Ascending aorta (tissue), 2 donors: ENCODE data around the gene PHLPP1. TPM values are rescaled to one million over a fixed set of nuclear protein-coding genes. Genes with fewer than 3 reads are reported as not detected.
"Not testable (repeated sequence)": the region's sequence is repeated elsewhere in the genome, so short reads cannot be mapped to it uniquely, and the experiment has no call there.

Source experiments
- DNase-seq, 2 donors: peaks; one replicate each; pipeline ENCODE4 v3.0.0-alpha.2; 2019; ENCODE audit warnings: low spot score in 2 of 2
- H3K27ac ChIP-seq, 2 donors: fragments of 200-600 bp; sonication (generic); one replicate each; pipeline ENCODE4 v1.5.1; 2016 to 2017; ENCODE audit warnings: mild to moderate bottlenecking in 1 of 2
- H3K27me3 ChIP-seq: fragments of 200-600 bp; sonication (generic); one replicate; pipeline ENCODE4 v1.5.1; 2017
- H3K36me3 ChIP-seq, 2 donors: fragments of 200-600 bp; sonication (generic); one replicate each; pipeline ENCODE4 v1.5.1; 2016
- H3K4me1 ChIP-seq, 2 donors: fragments of 200-600 bp; sonication (generic); one replicate each; pipeline ENCODE4 v1.5.1; 2016 to 2017; ENCODE audit warnings: mild to moderate bottlenecking in 1 of 2
- H3K4me3 ChIP-seq, 2 donors: fragments of 200-600 bp; sonication (generic); one replicate each; pipeline ENCODE4 v1.5.1; 2016 to 2017; ENCODE audit warnings: mild to moderate bottlenecking in 1 of 2
- H3K9me3 ChIP-seq, 2 donors: fragments of 200-600 bp; sonication (generic); one replicate each; pipeline ENCODE4 v1.5.1; 2016
- intact Hi-C: fragments of 100-400 bp; cut with DNase I; formaldehyde crosslinking; loops from one replicate; pipeline ENCODE4 v1.15.1; 2023
- total RNA-seq: library from RNA; depleted of rRNA; stranded (reverse); fragments of >200 nt; gene quantifications from one replicate; pipeline ENCODE4 v1.1.0, GENCODE V29; 2016
- TF ChIP-seq, protein P1 (sequence below), 3 experiments: fragments of 200-600 bp in 2 of 3; fragments of 450-650 bp in 1 of 3; sonication (generic) in 2 of 3; IDR thresholded peaks; one replicate each; pipeline ENCODE4 v1.5.1; 2016 to 2019; ENCODE audit warnings: antibody characterized with exemption in 3 of 3, mild to moderate bottlenecking in 1 of 3, moderate library complexity in 1 of 3

PHLPP1 gene
- total RNA-seq, 1 donor from 2014 or later = 9.8 TPM

DNA sequence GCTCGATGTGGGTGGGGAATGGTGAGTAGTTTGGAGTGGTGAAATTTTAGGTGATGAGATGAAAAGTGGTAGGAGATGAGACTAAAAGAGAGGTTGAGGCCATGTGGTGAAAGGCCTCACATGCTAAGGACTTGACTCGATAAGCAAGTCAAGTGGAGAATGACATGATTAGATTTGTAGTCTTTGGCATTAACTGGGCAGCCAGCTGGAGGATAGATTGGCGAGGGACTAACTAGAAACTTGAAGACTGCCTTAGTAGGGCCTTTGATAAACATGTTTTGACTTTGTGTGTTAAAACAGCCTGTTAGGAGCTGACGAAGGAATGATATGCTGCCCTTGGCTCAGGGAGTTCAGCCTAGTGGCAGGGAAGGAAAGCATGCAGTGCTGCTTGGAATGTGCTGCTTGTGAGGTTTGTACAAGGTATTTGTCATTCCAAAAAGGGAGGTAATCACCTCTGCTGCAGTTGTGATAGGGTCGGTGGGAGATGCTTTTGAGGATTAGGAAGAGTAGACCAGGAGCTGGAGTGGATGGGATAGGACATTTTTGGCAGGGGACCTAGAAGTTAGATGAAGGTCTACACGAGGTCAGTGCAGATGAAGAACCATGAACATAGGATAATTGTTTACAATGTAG, 22.0 kb downstream of the PHLPP1 start:
- no peaks in the 10 kb centered on the region for H3K4me1 ChIP-seq
- intact Hi-C loops = no loop called here

DNA sequence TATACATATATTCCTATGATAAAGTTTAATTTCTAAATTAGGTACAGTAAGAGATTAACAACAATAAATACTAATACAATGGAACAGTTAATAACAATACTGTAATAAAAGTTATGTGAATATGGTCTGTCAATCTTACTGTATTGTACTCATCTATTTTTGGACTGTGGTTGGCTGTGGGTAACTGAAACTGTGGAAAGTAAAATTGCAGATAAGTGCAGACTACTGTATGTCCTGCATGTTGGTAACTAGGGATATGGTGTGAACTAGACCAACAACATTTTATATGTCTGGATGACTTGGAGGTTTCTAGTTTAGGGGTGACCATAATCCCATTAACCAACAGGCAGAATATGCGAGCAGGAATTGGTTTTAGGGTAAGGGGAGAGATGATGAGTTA, 23.3 kb downstream of the PHLPP1 start:
- H3K27me3 ChIP-seq = no peaks in the 10 kb centered on the region
- TF ChIP-seq, protein P1, sequence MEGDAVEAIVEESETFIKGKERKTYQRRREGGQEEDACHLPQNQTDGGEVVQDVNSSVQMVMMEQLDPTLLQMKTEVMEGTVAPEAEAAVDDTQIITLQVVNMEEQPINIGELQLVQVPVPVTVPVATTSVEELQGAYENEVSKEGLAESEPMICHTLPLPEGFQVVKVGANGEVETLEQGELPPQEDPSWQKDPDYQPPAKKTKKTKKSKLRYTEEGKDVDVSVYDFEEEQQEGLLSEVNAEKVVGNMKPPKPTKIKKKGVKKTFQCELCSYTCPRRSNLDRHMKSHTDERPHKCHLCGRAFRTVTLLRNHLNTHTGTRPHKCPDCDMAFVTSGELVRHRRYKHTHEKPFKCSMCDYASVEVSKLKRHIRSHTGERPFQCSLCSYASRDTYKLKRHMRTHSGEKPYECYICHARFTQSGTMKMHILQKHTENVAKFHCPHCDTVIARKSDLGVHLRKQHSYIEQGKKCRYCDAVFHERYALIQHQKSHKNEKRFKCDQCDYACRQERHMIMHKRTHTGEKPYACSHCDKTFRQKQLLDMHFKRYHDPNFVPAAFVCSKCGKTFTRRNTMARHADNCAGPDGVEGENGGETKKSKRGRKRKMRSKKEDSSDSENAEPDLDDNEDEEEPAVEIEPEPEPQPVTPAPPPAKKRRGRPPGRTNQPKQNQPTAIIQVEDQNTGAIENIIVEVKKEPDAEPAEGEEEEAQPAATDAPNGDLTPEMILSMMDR (IDR thresholded peaks at IDR 0.05) = no peak
- no peak overlapping the region for H3K4me3 ChIP-seq
- DNase-seq = no peak
- peaks cover 0 to 2% of the 10 kb centered on the region in 2 donors for H3K4me1 ChIP-seq
- H3K9me3 ChIP-seq = no peaks in the 10 kb centered on the region
- H3K27ac ChIP-seq = no peak overlapping the region
- H3K36me3 ChIP-seq = no peaks in the 10 kb centered on the region
- intact Hi-C loops = no loop called here

More for the DNA sequence above, 22.0 kb downstream of the PHLPP1 start:
- no peak for DNase-seq
- TF ChIP-seq, protein P1 (IDR thresholded peaks at IDR 0.05) = no peak
- no peak overlapping the region for H3K27ac ChIP-seq
- no peaks in the 10 kb centered on the region for H3K27me3 ChIP-seq
- no peaks in the 10 kb centered on the region for H3K36me3 ChIP-seq
- H3K9me3 ChIP-seq = no peaks in the 10 kb centered on the region
- no peak overlapping the region for H3K4me3 ChIP-seq

DNA sequence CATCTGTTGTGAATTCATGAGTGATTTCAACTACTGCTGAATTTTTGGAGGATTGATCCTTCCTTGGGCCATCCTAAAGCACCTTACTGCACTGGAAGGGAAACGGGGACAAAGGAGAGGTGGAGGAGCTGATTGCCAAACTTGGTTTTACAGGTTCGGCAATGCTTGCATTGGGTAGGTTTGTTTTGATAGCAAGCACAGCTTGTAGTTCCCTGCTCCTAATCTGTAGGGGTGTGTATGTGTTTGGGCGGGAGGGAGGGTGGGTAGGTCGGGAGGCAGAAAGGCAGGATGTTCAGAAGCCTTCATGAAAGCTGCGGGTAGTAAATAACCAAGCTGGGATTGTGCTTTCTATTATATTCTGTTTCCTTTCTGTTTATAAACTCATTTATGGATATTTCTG, 24.6 kb downstream of the PHLPP1 start:
- Histone ChIP-seq H3K27ac (no peak overlapping the region), H3K4me1 (peaks cover 0 to 5% of the 10 kb centered on the region in 2 donors), H3K4me3 (no peak overlapping the region), H3K27me3 (no peaks in the 10 kb centered on the region), H3K36me3 (no peaks in the 10 kb centered on the region), H3K9me3 (no peaks in the 10 kb centered on the region)
- DNase-seq = no peak
- intact Hi-C loops = no loop called here
- TF ChIP-seq, protein P1 (IDR thresholded peaks at IDR 0.05) = no peak

DNA sequence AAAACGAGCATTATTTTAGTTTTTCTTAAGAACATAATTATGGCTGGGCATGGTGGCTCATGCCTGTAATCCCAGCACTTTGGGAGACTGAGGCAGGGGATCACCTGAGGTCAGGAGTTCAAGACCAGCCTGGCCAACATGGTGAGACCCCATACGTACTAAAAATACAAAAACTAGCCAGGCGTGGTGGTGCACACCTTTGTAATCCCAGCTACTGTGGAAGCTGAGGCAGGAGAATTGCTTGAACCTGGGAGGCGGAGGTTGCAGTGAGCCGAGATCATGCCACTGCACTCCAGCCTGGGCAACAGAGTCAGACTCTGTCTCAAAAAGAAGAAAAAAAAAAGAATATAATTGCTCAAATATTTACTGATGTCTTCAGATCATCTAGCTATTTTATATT, 25.3 kb downstream of the PHLPP1 start:
- DNase-seq, H3K36me3 ChIP-seq, H3K27ac ChIP-seq, H3K4me1 ChIP-seq, H3K4me3 ChIP-seq, H3K9me3 ChIP-seq, H3K27me3 ChIP-seq, intact Hi-C loops: not testable (repeated sequence)

DNA sequence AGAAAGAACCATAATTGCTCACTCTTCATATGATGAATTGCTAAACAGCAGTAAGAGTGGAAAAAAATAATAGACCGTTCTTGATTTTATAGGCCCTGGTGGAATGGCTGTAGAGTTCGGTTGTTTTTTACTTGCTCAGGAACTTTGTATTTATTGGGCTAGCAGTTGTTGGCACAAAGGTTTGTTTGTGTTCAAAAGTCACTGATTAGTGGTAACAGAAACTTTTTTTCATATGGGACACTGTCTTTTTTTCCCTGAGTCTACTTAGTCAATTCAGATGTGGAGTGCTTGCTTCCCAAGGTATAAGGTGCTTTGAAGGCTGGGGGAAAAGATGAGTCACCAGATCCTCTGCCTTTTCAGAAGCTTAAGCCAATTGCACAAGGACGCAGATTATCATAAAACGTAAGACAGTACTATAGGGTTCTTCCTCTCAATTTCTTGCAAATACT, 25.8 kb downstream of the PHLPP1 start:
- no peak for DNase-seq
- Histone ChIP-seq H3K27ac (no peak overlapping the region), H3K27me3 (no peaks in the 10 kb centered on the region), H3K4me1 (peaks cover 0 to 5% of the 10 kb centered on the region in 2 donors), H3K4me3 (no peak overlapping the region), H3K36me3 (no peaks in the 10 kb centered on the region), H3K9me3 (no peaks in the 10 kb centered on the region)
- TF ChIP-seq, protein P1 (IDR thresholded peaks at IDR 0.05) = no peak
- intact Hi-C loops = no loop called here

DNA sequence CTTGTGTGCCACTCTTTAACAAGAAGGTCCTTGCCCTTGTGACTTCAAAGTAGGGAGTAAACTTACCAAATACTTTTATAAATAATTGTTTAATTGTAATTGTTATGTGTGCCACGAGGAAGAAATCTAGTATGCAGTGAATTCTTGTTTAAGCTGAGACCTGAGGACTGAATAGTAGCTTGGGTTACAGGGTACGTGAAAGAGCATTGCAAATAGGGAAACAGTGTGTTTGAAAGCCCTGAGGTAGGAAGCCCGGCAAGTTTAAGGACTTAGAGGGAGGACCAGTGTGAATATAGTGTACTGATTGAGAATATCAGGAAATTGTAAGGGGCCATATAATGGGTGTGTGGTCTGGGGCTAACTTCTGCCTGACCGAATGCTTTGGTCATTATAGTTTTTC, 26.2 kb downstream of the PHLPP1 start:
- no peaks in the 10 kb centered on the region for H3K27me3 ChIP-seq
- no peaks in the 10 kb centered on the region for H3K9me3 ChIP-seq
- H3K27ac ChIP-seq = no peak overlapping the region
- no peak for DNase-seq
- TF ChIP-seq, protein P1 (IDR thresholded peaks at IDR 0.05) = no peak
- intact Hi-C loops = no loop called here
- H3K4me3 ChIP-seq = no peak overlapping the region
- peaks cover 0 to 5% of the 10 kb centered on the region in 2 donors for H3K4me1 ChIP-seq
- H3K36me3 ChIP-seq = no peaks in the 10 kb centered on the region
